ENCODE measurements around the gene AIRE. TPM values are rescaled to one million over a fixed set of nuclear protein-coding genes. Genes with fewer than 3 reads are reported as not detected.
"Not testable (repeated sequence)": the region's sequence is repeated elsewhere in the genome, so short reads cannot be mapped to it uniquely, and the experiment has no call there.

The AIRE gene
- total RNA-seq, 2 donors from 2014 or later = not detected

GRCh38 chr21:44297525-44298290 is 12.0 kb downstream of the AIRE start:
- ATAC-seq = peak; percentile 49 to 53
- peak overlapping the region; percentile 14 to 83 for H3K27ac Mint-ChIP-seq
- no peaks in the 10 kb centered on the region for H3K9me3 Mint-ChIP-seq

GRCh38 chr21:44298301-44298700 is 12.6 kb downstream of the AIRE start:
- Mint-ChIP-seq H3K9me3 (no peaks in the 10 kb centered on the region), H3K36me3 (no peaks in the 10 kb centered on the region), H3K27ac (peak overlapping the region; percentile 47 to 83)
- no peak for DNase-seq (ENCODE audit: low spot score in 2 of 2)
- no peak for ATAC-seq

More at GRCh38 chr21:44297525-44298290, 12.0 kb downstream of the AIRE start:
- DNase-seq (ENCODE audit: low spot score in 2 of 2) = peak; percentile 72 to 75
- no peaks in the 10 kb centered on the region for H3K36me3 Mint-ChIP-seq

GRCh38 chr21:44299085-44299457 is 13.4 kb downstream of the AIRE start:
- no peaks in the 10 kb centered on the region for H3K36me3 Mint-ChIP-seq
- ATAC-seq = peak in 1 of 2 donors; percentile 2
- DNase-seq (ENCODE audit: low spot score in 2 of 2) = no peak

GRCh38 chr21:44299458-44300261 is 14.0 kb downstream of the AIRE start, which contains the start of gene PFKL:
PFKL (plus strand) TSS chr21:44300053; CDS start chr21:44300106, 53 bp downstream.
- peak within 1 kb of the TSS; percentile 83 to 93 for H3K27ac Mint-ChIP-seq
- ATAC-seq (peak; percentile 77 to 84), DNase-seq (ENCODE audit: low spot score in 2 of 2) (peak; percentile 67 to 69)
- H3K9me3 Mint-ChIP-seq = no peaks in the 10 kb centered on the region
- no peaks in the 10 kb centered on the region for H3K36me3 Mint-ChIP-seq

More at GRCh38 chr21:44299085-44299457, 13.4 kb downstream of the AIRE start:
- H3K27ac Mint-ChIP-seq = peak overlapping the region; percentile 83 to 86
- H3K9me3 Mint-ChIP-seq = no peaks in the 10 kb centered on the region

DNA sequence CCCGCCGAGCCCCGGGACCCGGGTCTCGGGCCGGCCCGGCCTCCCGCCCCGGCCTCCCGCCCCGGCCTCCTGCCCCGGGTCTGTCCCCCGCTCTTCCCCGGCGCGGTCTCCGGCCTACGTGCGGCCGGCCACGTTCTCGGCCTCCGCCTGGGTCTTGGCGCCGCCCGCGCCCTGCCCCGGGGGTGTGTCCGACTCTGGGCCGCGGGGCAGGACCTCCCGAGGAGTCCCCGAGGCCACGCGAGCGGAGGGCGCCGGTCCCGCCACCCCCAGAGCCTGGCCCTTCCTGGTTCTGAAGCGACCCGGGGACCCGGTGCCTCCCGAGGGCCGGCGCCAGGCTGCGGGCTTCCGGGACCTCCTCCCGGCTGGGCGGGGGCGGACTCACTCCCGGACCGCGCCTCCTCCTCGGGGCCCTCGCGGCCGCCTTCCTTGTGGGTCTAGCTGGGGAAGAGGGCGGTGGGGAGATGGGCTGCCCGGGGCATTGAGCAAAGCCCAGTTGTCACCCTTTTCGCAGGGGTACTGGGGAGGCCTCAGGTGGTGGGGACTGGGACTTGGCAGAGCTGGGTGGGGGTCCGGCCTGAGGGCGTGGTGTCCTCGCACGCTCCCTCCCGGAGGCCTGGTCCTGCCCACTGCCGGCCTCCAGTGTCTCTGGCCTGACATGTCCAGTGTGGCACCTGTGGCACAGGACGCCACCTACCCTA is 14.7 kb downstream of the AIRE start:
- ATAC-seq = peak; percentile 50 to 59
- no peaks in the 10 kb centered on the region for H3K9me3 Mint-ChIP-seq
- peak overlapping the region; percentile 74 to 93 for H3K27ac Mint-ChIP-seq
- DNase-seq (ENCODE audit: low spot score in 2 of 2) = peak; percentile 68 to 72
- no peaks in the 10 kb centered on the region for H3K36me3 Mint-ChIP-seq

DNA sequence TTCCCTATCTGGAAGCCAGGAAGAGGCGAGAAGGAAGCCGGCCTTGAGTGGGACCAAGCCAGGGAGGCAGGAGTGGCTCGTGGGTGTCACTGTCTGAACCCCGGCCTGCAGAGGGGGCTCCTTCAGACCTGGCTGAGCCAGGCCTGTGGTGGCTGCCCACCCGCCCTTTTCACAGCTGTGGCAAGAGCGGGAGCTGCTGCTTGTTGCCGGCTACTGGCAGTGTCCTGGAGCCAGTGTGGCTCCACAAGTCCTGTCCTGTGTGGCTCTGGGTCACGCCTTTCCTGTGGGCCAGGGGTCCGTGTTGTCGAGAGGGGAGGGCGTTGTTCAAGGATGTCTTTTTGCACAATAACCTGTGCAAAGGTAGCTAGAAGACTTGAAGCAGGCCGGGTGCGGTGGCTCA is 15.5 kb downstream of the AIRE start:
- Mint-ChIP-seq H3K36me3 (no peaks in the 10 kb centered on the region), H3K27ac (peak overlapping the region; percentile 74 to 93), H3K9me3 (no peaks in the 10 kb centered on the region)
- DNase-seq (ENCODE audit: low spot score in 2 of 2) (no peak), ATAC-seq (no peak)

GRCh38 chr21:44301961-44302406 is 16.3 kb downstream of the AIRE start:
- ATAC-seq (no peak), DNase-seq (ENCODE audit: low spot score in 2 of 2) (no peak)
- no peaks in the 10 kb centered on the region for H3K36me3 Mint-ChIP-seq
- no peaks in the 10 kb centered on the region for H3K9me3 Mint-ChIP-seq
- peak overlapping the region in 1 of 2 donors; percentile 53 for H3K27ac Mint-ChIP-seq

GRCh38 chr21:44302573-44303401 is 17.1 kb downstream of the AIRE start:
- H3K9me3 Mint-ChIP-seq; DNase-seq (ENCODE audit: low spot score in 2 of 2); ATAC-seq; H3K36me3 Mint-ChIP-seq: not testable (repeated sequence)
- peak overlapping the region in 1 of 2 donors; percentile 53 for H3K27ac Mint-ChIP-seq

- DNase-seq (ENCODE audit: low spot score in 2 of 2) (no peak), ATAC-seq (no peak)
- no peaks in the 10 kb centered on the region for H3K9me3 Mint-ChIP-seq
- H3K27ac Mint-ChIP-seq = peak overlapping the region in 1 of 2 donors; percentile 92
- H3K36me3 Mint-ChIP-seq = peaks cover 0 to 6% of the 10 kb centered on the region in 2 donors
These were observed 17.9 kb downstream of the AIRE start for GRCh38 chr21:44303490-44303981.

GRCh38 chr21:44304011-44304616 is 18.4 kb downstream of the AIRE start:
- no peak overlapping the region for H3K27ac Mint-ChIP-seq
- no peaks in the 10 kb centered on the region for H3K9me3 Mint-ChIP-seq
- ATAC-seq (no peak), DNase-seq (ENCODE audit: low spot score in 2 of 2) (no peak)
- peaks cover 0 to 6% of the 10 kb centered on the region in 2 donors for H3K36me3 Mint-ChIP-seq

- peaks cover 0 to 6% of the 10 kb centered on the region in 2 donors for H3K36me3 Mint-ChIP-seq
- ATAC-seq (peak in 1 of 2 donors; percentile 40), DNase-seq (ENCODE audit: low spot score in 2 of 2) (peak in 1 of 2 donors; percentile 42)
- peak overlapping the region; percentile 67 to 74 for H3K27ac Mint-ChIP-seq
- H3K9me3 Mint-ChIP-seq = no peaks in the 10 kb centered on the region
These were observed 19.2 kb downstream of the AIRE start for GRCh38 chr21:44304877-44305293.

DNA sequence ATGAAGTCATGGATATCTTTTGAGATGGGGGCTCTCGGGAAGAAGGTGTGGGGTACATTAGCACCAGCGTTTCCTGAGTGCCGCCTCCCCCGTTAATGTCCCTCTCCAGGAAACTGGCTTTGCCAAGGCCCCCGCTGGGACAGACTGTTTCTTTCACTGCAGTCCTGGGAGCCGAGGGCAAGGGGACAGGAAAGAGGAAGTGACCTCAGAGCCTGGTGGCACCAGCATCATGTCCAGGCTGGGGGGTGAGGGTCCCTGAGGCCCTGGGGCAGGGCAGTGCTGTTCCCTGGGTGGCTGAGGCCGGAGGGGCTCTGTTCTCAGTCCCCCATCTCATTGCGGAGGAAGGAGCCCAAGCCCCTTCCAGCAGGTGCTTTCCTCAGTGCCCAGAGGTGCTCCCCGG is 20.0 kb downstream of the AIRE start:
- DNase-seq (ENCODE audit: low spot score in 2 of 2) (no peak), ATAC-seq (no peak)
- no peaks in the 10 kb centered on the region for H3K9me3 Mint-ChIP-seq
- no peak overlapping the region for H3K27ac Mint-ChIP-seq
- H3K36me3 Mint-ChIP-seq = peaks cover 0 to 6% of the 10 kb centered on the region in 2 donors

GRCh38 chr21:44306936-44307704 is 21.4 kb downstream of the AIRE start:
- Mint-ChIP-seq H3K9me3 (no peaks in the 10 kb centered on the region), H3K27ac (peak overlapping the region in 1 of 2 donors; percentile 2), H3K36me3 (peaks cover 0 to 13% of the 10 kb centered on the region in 2 donors)
- DNase-seq (ENCODE audit: low spot score in 2 of 2) = no peak
- no peak for ATAC-seq

DNA sequence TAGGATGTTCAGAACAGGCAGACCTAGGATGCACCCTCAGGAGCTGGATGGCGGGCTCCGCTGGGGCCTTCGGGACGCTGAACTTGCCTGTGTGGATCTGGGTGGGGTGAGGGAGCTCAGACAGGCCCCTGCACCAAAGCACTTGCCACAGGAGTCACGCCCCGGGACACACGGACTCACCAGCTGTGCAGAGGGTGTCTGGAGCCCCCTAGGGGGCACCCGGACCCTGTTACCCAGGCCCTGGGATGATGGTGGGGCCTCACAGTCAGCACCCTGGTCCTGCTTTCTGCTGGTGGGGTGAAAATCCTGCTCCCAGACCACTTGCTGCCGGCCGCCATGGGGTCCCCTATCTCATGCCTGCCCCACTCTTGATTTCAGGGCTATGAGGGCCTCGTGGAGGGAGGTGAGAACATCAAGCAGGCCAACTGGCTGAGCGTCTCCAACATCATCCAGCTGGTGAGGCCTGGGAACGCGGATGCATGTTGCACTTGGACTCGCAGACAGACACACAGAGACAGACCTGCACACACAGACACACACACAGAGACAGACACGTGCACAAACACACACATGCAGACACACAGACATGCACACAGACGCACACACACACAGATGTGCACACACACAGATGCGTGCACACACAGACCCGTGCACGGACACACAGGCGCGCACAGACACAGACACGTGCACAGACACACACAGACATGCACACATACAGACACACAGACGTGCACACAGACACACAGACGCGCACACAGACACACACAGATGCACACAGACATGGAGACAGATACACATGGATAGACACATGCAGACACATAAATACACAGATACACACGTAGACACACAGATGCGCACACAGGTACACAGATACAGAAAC is 25.2 kb downstream of the AIRE start:
- H3K9me3 Mint-ChIP-seq = no peaks in the 10 kb centered on the region
- H3K27ac Mint-ChIP-seq = peak overlapping the region in 1 of 2 donors; percentile 83
- DNase-seq (ENCODE audit: low spot score in 2 of 2) (no peak), ATAC-seq (no peak)
- H3K36me3 Mint-ChIP-seq = peaks cover 0 to 13% of the 10 kb centered on the region in 2 donors
